Heart left ventricle (tissue), 13 donors: ENCODE data around the gene NHLRC4.

Experiments used
- CTCF ChIP-seq, 12 donors: fragments of 200-600 bp; sonication (generic) in 4 of 12; IDR thresholded peaks; one replicate each; pipeline versions ENCODE4 v1.5.0 to v1.8.0; 2018 to 2022; ENCODE audit warnings: antibody characterized with exemption in 12 of 12, mild to moderate bottlenecking in 5 of 12
- POLR2A ChIP-seq, 2 donors: fragments of 450-650 bp; IDR thresholded peaks; one replicate each; pipeline ENCODE4 v1.6.1; 2017; ENCODE audit warnings: antibody characterized with exemption in 2 of 2, mild to moderate bottlenecking in 2 of 2, moderate library complexity in 2 of 2
- donor health status: ischemic (EF 13 %, LVEDD 7.1; RV severe dilation, severe dysfunction).
- donor health status: DM: no; HTN: yes; CAD: no.
- donor health status: DM: no; HTN: no; CAD: no.
- donor health status: ischemic (EF 25% LVEDD 6.9; RV normal size, moderate dysfunction).
- donor health status: ischemic (EF 25% LVEDD 5.7; RV mildly dilated, moderate dysfunction).
- donor health status: ischemic (EF 35%, LVEDD 5.7; RV mildly dilated, moderate dysfunction).
- donor health status: nonischemic (EF 11% LVEDD 7.7; RV severe dilation, severe dysfunction).
- donor health status: DM: yes; HTN: yes; CAD: no.
- donor health status: PGD.
- donor health status: ischemic (EF 29% LVEDD 5.4; RV normal size, mild dysfunction).
- donor health status: nonischemic (EF 23%, LVEDD 6.1; RV moderate dilation, normal function).

GRCh38 chr16:553601-554296 lies 13.1 kb upstream of the NHLRC4 start:
- TF ChIP-seq CTCF (IDR thresholded peaks at IDR 0.05) (no peak), POLR2A (IDR thresholded peaks at IDR 0.05) (no peak)
